Lower lobe of right lung (tissue), 2 donors: ENCODE results near the gene NPIPB5. TPM values are rescaled to one million over a fixed set of nuclear protein-coding genes. Genes with fewer than 3 reads are reported as not detected.
"Not testable (repeated sequence)": the region's sequence is repeated elsewhere in the genome, so short reads cannot be mapped to it uniquely, and the experiment has no call there.

ENCODE experiments used
- ATAC-seq, 2 donors: fragments of 200-7000 bp; cut with Tn5 transposase; one replicate each; pipeline ENCODE4 v1.9.1; 2020 to 2022; ENCODE audit warnings: mild to moderate bottlenecking in 2 of 2, moderate library complexity in 2 of 2
- DNase-seq: peaks from one replicate; pipeline ENCODE4 v3.0.0-alpha.2; 2020
- H3K27ac ChIP-seq: fragments of 200-600 bp; one replicate; pipeline ENCODE4 v1.8.0; 2022
- H3K27me3 ChIP-seq: fragments of 200-600 bp; one replicate; pipeline ENCODE4 v1.8.0; 2022; ENCODE audit warnings: low read depth
- H3K36me3 ChIP-seq: fragments of 200-600 bp; one replicate; pipeline ENCODE4 v1.8.0; 2022; ENCODE audit warnings: mild to moderate bottlenecking
- H3K4me1 ChIP-seq: fragments of 200-600 bp; one replicate; pipeline ENCODE4 v1.8.0; 2022
- H3K4me3 ChIP-seq: fragments of 200-600 bp; one replicate; pipeline ENCODE4 v1.8.0; 2022; ENCODE audit warnings: mild to moderate bottlenecking
- H3K9me3 ChIP-seq: fragments of 200-600 bp; one replicate; pipeline ENCODE4 v1.8.0; 2022
- intact Hi-C: fragments of 100-400 bp; cut with DNase I; formaldehyde crosslinking; loops from one replicate; pipeline ENCODE4 v1.11.0; 2022
- long read RNA-seq: library from polyadenylated mRNA; unstranded; transcript quantifications from one replicate; pipeline ENCODE4 v2.0.0, GENCODE V29; 2021
- total RNA-seq: library from RNA; stranded (reverse); fragmentation: NEBNext Ultra II Directional; extraction: Animal tissue kit (Norgen Biotek cat#: 25700); gene quantifications from one replicate; pipeline ENCODE4 v1.2.1, GENCODE V29; 2021
- donor health status: DM: no; HTN: yes; CAD: no; lungs with severe emphysema.

The NPIPB5 gene
- 268 TPM for total RNA-seq
- long read RNA-seq, partial matches to known transcripts: 0 of 25 reads
- long read RNA-seq, other reads (novel, unspliced or antisense): 25 of 25 reads

- ATAC-seq, DNase-seq, H3K27ac ChIP-seq, H3K27me3 ChIP-seq, H3K4me1 ChIP-seq, H3K36me3 ChIP-seq, H3K4me3 ChIP-seq, H3K9me3 ChIP-seq, intact Hi-C loops: not testable (repeated sequence)
Measured at GRCh38 chr16:22510591-22510990, at the start of gene NPIPB5. Gene NPIPB5 (plus strand): TSS chr16:22510891. CDS start chr16:22513802, 2,911 bp downstream.

GRCh38 chr16:22468846-22469245 lies 41.8 kb upstream of the NPIPB5 start:
- H3K27ac ChIP-seq, intact Hi-C loops, H3K27me3 ChIP-seq, H3K4me1 ChIP-seq, H3K9me3 ChIP-seq, ATAC-seq, DNase-seq, H3K36me3 ChIP-seq, H3K4me3 ChIP-seq: not testable (repeated sequence)

GRCh38 chr16:22537996-22538395 lies 27.3 kb downstream of the NPIPB5 start:
- DNase-seq, H3K4me3 ChIP-seq, H3K4me1 ChIP-seq, intact Hi-C loops, H3K9me3 ChIP-seq, H3K27ac ChIP-seq, H3K27me3 ChIP-seq, H3K36me3 ChIP-seq, ATAC-seq: not testable (repeated sequence)

DNA sequence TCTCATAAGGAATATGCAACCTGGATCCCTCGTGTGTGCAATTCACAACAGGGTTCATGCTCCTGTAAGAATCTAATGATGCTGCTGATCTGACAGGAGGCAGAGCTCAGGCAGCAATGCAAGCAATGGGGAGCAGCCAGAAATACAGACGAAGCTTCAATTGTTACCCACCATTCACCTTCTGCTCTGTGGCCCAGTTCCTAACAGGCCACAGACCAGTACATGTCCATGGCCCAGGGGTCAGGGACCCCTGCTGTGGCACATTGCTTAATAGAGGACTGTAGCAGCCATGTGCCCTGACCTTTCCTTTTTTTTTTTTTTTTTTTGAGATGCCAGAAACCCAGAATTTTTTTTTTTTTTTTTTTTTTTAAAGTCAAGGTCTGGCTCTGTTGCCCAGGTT lies 34.1 kb downstream of the NPIPB5 start:
- intact Hi-C loops, H3K4me3 ChIP-seq, H3K27me3 ChIP-seq, H3K27ac ChIP-seq, H3K4me1 ChIP-seq, H3K36me3 ChIP-seq, H3K9me3 ChIP-seq, DNase-seq, ATAC-seq: not testable (repeated sequence)

DNA sequence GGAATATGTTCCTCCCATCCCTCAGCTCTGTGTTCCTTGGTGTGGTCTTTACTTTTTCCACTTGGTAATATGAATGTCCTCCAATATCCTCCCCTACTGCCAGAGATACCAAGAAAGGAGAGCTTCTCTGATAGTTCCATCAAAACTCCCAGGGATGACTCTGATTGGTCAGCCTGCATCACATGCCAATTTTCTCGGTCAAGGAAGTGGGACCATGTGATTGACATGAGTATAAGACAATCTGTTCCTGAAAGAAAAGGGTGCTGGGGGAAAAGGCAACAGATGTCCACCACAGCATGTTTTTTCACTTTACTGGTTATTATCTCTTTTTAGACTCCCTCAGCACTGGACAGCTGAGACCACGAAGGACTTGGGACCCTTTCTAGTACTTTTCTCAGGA lies 35.9 kb downstream of the NPIPB5 start:
- H3K27ac ChIP-seq, H3K9me3 ChIP-seq, H3K27me3 ChIP-seq, DNase-seq, H3K4me1 ChIP-seq, H3K4me3 ChIP-seq, H3K36me3 ChIP-seq, intact Hi-C loops: not testable (repeated sequence)
- peak in 1 of 2 donors; percentile 11 for ATAC-seq

GRCh38 chr16:22547170-22547765 lies 36.6 kb downstream of the NPIPB5 start:
- H3K27ac ChIP-seq, H3K4me1 ChIP-seq, H3K27me3 ChIP-seq, H3K36me3 ChIP-seq, H3K4me3 ChIP-seq, H3K9me3 ChIP-seq, intact Hi-C loops, DNase-seq: not testable (repeated sequence)
- peak in 1 of 2 donors; percentile 34 for ATAC-seq

DNA sequence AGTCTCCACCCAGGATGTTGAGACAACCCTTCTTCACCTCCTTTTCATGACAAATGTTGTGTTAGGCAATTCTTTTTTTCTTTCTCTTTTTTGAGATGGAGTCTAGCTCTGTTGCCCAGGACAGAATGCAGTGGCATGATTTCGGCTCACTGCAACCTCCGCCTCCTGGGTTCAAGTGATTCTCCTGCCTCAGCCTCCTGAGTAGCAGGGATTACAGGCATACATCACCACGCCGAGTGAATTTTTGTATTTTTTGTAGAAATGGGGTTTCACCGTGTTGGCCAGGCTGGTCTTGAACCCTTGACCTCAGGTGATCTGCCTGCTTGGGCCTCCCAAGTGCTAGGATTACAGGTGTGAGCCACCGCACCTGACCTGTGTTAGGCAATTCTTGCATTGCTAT lies 39.2 kb downstream of the NPIPB5 start:
- H3K4me3 ChIP-seq, intact Hi-C loops, H3K9me3 ChIP-seq, H3K27ac ChIP-seq, DNase-seq, H3K27me3 ChIP-seq, H3K4me1 ChIP-seq, H3K36me3 ChIP-seq, ATAC-seq: not testable (repeated sequence)

DNA sequence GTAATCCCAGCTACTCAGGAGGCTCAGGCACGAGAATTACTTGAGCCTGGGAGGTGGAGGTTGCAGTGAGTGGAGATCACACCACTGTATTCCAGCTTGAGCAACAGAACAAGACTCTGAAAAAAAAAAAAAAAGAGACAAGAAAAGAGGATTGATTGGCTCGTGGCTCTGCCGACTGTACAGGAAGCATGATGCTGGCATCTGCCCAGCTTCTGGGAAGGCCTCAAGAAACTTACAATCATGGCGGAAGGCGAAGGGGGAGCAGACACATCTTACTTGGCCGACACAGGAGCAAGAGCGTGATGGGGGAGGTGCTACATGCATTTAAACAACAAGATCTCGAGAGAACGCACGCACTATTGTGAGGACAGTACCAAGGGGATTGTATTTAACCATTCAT lies 40.5 kb downstream of the NPIPB5 start:
- H3K27ac ChIP-seq, H3K9me3 ChIP-seq, DNase-seq, ATAC-seq, H3K4me1 ChIP-seq, H3K4me3 ChIP-seq, H3K27me3 ChIP-seq, intact Hi-C loops, H3K36me3 ChIP-seq: not testable (repeated sequence)

GRCh38 chr16:22551651-22552050 lies 41.0 kb downstream of the NPIPB5 start:
- H3K9me3 ChIP-seq, ATAC-seq, H3K36me3 ChIP-seq, DNase-seq, intact Hi-C loops, H3K4me3 ChIP-seq, H3K27ac ChIP-seq, H3K27me3 ChIP-seq, H3K4me1 ChIP-seq: not testable (repeated sequence)

DNA sequence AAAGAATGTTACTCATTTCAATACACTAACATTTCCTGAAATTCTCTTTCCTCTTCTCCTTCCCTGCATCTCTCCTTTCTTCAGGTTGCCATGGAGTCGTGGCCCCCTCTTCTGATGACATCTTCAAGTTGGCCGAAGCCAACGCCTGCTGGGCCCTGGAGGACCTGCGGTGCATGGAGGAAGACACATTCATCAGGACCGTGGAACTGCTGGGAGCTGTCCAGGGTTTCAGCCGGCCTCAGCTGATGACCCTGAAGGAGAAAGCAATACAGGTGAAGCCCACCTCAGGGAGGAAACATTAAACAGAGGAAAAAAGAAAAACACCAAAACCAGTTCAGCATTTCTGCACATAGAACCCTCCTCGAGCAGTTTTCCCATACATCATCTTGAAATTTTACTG lies 46.1 kb downstream of the NPIPB5 start:
- H3K4me1 ChIP-seq, H3K4me3 ChIP-seq, H3K9me3 ChIP-seq, intact Hi-C loops, H3K27me3 ChIP-seq, ATAC-seq, DNase-seq, H3K27ac ChIP-seq, H3K36me3 ChIP-seq: not testable (repeated sequence)

Other genes with a start within 250 kb of the NPIPB5 start
- gene POLR3E, start 213.5 kb upstream of the NPIPB5 start, total RNA-seq: 36.6 TPM
- 16.2 TPM for gene CDR2, start 136.3 kb upstream of the NPIPB5 start, total RNA-seq